COR-L47 (cell line): Measurements from ENCODE around the gene ASTN1.

Source experiments
- DNase-seq: peaks from one replicate; lab custom pipeline; 2025; lab: John Stamatoyannopoulos, UW

The ASTN1 gene

GRCh38 chr1:177163844-177164379 lies 600 bp downstream of the ASTN1 start:
- DNase-seq, result peak; percentile 19

DNA sequence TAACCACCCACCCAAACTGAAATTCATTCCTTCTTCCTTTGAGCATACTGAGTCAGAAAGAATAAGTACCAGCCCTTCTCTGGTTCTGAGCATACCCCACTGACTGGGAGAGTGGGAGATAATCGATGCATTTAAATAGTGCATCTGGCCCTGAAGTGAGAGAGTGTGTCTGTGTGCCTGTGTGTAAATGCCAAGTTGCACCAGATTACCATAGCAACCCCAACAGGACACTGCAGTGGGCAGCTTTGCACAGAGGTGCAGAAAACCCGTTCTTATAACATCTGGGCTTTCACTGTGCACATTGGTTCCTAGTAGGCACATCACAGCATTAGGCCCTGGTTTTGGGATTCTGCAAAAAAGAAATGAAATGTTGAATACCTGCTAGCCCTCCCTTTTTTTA lies 2.3 kb downstream of the ASTN1 start:
- DNase-seq, result no peak

DNA sequence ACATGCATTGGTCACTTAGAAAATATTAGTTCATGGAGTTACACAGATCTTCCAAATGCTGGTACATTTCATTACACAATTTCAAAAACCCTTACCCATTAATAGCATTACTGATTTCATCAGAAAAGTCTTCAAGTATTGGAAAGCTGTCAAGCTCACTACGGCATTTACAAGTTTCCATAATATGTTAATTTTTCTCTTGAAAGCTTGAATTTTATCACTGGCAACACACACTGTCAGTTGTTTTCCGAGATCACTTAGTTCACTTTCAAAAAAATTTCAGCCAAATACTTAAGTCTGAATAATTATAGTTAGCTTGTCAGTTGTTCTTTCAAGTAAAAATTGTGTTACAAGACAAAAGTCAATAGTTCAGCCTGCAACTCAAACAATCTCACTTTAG lies 18.0 kb downstream of the ASTN1 start:
- no peak for DNase-seq

DNA sequence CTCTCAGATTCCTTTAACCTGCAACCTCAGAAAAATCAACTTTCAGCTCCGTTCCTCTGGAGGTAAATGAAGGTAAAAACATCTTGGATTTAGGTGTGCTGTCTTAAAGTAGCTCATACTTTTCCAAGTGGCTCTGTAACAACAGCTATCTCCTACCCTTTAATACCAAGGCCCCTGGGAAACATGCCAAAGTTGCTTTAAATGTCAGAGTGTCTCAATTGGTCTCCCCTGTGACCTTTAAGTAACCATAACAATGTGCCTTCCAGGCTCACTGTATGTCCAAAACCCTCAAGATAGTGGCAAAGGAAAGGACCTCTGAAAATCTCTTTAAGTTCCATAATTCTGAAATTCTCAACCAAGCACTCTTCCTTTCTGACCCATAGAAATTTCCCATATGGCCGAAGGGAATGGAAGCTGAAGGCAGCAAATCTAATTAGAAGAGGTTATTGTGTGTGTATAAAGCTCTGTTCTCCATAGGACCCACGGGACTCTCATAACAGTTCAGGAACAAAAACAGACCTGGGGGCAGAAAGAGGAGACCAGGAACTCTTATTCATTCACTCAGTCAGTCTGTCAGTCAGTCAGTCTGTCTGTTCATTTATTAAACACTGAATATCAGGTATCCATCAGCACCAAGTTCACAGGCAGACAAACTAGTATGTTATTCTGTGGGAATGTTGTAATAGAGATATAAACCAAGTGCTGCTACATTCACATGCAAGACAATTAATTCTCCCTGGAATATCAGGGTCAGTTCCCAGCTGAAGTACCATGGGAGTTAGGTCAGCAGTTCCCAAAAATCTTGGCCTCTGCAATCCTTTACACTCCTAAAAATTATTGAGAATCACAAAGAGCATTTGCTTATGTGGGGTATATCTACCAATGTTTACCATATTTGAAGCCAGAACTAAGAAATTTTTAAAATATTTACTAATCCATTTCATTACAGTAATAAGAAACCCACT lies 19.1 kb downstream of the ASTN1 start:
- no peak for DNase-seq

DNA sequence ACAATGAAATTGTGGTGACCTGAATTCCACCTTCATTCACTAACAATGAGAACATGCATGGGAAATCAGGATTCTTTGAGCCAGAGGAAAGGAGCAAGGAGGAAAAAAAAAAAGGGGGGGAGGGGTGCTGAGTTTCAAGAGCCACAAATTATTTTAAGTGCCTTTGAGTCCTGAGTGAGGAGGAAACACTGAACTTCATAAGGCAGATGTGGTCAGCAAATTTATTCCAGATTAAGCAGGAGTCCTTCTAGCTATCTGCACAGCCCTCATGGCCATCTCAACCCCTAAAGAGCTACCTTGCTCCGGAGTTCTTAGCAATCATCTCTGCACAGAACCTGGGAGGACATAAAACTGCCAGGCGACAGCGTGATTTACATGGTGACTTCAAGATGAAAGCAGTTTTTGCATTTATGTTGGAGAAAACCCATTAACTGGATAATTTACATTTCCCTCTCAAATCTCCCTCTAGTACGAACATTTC lies 21.7 kb downstream of the ASTN1 start:
- no peak for DNase-seq

DNA sequence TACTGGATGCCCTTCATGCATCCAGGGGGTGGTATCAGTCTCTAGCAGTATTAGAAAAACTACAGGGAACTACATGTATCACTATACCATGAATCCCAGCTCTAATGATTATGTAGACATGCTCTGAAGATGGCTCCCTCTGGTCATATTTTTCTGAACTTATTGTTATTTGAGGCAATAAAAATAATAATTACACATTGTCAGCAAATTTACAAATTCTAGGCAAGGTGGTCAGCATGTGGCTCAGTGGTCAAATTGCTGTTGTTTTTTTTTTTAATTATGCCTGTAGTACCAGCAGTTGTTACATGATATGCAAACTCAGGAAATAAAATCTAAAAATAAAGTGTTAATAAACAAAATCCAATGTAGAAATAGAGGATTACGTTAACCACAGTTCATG lies 22.5 kb downstream of the ASTN1 start:
- DNase-seq, result no peak

DNA sequence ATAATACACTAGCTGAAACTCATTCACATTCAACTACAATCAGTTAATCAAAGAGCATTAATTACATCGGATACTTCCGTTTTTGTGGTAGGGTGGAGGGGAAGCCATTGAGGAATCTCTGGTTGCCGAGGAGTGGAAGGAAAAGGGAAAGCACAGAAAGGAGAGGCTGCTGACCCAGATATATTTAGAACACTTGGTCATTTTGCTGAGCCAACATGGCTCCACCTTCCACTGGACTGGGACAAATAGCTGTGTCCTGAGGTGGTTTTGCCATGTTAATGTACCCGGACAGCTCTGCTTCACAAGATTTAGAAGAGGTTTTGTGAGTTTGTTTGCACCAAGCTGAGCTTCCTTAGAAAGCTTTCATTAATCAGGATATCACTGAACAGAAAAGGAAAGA lies 26.2 kb downstream of the ASTN1 start:
- DNase-seq, result no peak

- DNase-seq, result no peak
Observed at GRCh38 chr1:177137814-177138213, 26.7 kb downstream of the ASTN1 start.

GRCh38 chr1:177135250-177135649 lies 29.3 kb downstream of the ASTN1 start:
- DNase-seq, result no peak

GRCh38 chr1:177133977-177134538 lies 30.5 kb downstream of the ASTN1 start:
- no peak for DNase-seq

GRCh38 chr1:177132141-177132540 lies 32.4 kb downstream of the ASTN1 start:
- no peak for DNase-seq

- DNase-seq, result no peak
Observed at GRCh38 chr1:177131723-177132122, 32.8 kb downstream of the ASTN1 start.

- no peak for DNase-seq
Observed at GRCh38 chr1:177130451-177130945, 34.0 kb downstream of the ASTN1 start.

GRCh38 chr1:177128665-177129281 lies 35.7 kb downstream of the ASTN1 start:
- DNase-seq, result no peak

GRCh38 chr1:177126267-177126666 lies 38.2 kb downstream of the ASTN1 start:
- no peak for DNase-seq

DNA sequence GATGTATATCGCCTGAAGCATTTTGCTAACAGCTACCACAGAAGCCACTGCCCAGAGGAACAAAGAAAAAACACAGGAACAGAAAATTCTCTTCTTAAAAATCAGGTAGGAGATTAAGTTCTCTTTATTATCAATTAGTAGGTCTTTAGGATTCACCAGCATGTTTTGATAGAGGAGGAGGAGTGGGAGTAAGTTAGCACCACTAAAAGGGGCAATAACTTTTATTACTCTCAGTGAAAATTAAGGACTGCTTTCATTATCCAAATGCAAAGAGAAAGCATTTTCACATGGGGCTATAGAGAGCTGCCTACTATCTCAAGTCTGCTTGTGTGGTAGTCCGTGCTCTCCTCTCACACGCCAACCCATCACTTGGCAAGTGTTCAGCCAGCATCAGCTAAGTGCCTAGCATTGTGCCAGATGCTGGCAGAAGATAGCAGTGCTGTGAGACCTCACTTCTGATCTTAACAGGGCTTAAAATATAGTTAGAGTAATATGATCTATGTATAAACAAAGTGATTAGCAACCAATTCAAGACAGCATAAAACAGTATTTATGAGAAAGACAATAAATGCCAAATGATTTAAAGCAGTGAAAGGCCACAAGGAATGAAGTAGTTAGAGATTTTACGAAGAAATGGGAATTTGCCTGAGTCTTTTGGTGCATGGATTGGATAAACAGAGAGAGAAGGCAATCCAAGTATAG lies 39.8 kb downstream of the ASTN1 start:
- no peak for DNase-seq

DNA sequence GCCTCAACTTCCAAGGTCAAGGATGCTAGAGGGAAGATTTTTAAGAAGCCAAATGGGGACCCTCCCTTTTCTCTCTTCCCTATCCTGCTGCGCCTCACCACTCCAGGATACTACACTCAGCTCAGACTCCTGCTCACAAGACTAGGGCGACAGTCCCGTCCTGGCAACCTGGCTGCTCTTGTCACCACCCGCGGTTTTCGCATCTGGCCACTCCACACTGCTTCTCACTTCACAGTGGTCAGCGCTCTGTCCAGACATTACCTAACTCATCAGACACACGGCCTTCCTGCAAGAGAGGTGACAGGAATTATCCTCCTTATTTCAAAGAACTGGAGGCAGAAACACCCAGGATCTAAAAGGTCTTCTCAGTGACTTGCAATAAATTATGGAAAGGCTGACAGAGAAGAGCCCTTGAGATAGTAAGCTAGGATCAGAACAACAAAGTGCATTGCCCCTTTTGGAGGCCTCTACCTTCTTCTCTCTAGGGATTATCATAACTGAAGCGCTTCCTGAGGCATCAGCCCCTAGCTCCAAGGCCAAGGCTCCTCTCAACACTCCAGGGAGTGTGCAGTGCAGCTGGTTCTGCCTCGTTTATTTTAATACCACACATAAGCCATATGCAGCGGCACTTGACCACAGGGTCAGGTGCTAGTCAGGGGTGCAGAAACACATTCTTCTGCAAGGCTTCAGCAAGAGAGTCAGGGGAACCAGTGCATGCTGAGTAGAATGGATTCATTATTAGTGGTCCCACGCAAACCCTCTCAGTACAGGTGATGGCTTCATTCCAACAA lies 41.9 kb downstream of the ASTN1 start:
- no peak for DNase-seq

GRCh38 chr1:177119311-177119710 lies 45.2 kb downstream of the ASTN1 start:
- DNase-seq, result no peak

DNA sequence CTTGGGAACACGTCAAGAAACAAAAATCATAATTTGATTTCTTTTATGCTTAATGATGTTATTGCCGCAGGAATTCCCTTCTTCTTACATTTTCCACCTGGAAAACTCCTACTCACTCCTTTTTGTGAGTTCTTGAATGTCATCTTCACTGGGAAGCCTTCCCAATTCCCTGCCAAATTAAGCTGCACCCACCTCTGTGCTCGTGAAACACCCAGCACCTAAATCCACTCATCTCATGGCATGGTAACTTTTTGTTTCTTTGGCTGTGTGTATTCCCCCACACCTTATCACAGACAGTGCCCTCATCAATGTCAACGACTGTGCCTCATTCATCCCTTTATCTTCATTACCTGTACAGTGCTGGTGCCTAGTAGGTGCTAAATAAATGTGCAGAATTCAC lies 45.6 kb downstream of the ASTN1 start:
- no peak for DNase-seq

DNA sequence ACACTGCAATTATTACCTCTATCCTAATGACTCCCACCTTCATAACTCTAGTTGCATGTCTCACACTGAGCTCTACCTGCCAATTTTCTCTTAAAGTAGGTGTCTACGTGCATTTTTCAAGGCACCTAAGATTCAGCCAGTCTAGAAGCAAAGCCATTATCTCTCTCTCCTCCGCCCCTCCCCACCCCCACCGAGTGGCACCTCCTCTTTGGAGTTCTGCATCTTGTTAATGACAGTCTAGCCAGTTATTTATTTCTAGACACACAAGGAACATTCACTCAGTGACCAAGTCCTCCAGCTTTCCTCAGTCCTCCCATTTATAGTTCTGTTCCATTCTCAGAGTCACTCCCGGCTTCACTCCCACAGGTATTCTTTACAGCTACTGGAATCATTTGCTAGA lies 47.6 kb downstream of the ASTN1 start:
- DNase-seq, result no peak
